Superior temporal gyrus (tissue), 1 donor: ENCODE results near the gene TRIM13.

Source experiments
- DNase-seq: peaks from one replicate; pipeline ENCODE4 v3.0.0-alpha.2; 2016; ENCODE audit errors: extremely low spot score

The TRIM13 gene

GRCh38 chr13:49996161-49996915 is 504 bp upstream of the TRIM13 start:
- DNase-seq, result peak; percentile 81

GRCh38 chr13:49997955-49998354 is 1.1 kb downstream of the TRIM13 start:
- no peak for DNase-seq

- no peak for DNase-seq
Measured at GRCh38 chr13:49998714-49999624, 2.1 kb downstream of the TRIM13 start.

GRCh38 chr13:50001287-50001686 is 4.4 kb downstream of the TRIM13 start:
- DNase-seq, result no peak

- no peak for DNase-seq
Measured at GRCh38 chr13:50006426-50007135, 9.7 kb downstream of the TRIM13 start.

GRCh38 chr13:50011461-50011860 is 14.6 kb downstream of the TRIM13 start:
- DNase-seq, result peak; percentile 83

- DNase-seq, result no peak
Measured at GRCh38 chr13:50012396-50013169, 15.7 kb downstream of the TRIM13 start.

GRCh38 chr13:50014386-50014785 is 17.5 kb downstream of the TRIM13 start:
- no peak for DNase-seq

- no peak for DNase-seq
Measured at GRCh38 chr13:50015258-50015657, 18.4 kb downstream of the TRIM13 start, which contains the start of gene KCNRG. TSS of gene KCNRG (plus strand) at chr13:50015444. CDS start at chr13:50015494, 50 bp downstream.

- no peak for DNase-seq
Measured at GRCh38 chr13:50015750-50016149, 18.9 kb downstream of the TRIM13 start.

- no peak for DNase-seq
Measured at GRCh38 chr13:50016444-50016843, 19.6 kb downstream of the TRIM13 start.

- no peak for DNase-seq
Measured at GRCh38 chr13:50017819-50018218, 21.0 kb downstream of the TRIM13 start.

- no peak for DNase-seq
Measured at GRCh38 chr13:50025436-50025835, 28.6 kb downstream of the TRIM13 start.

- no peak for DNase-seq
Measured at GRCh38 chr13:50026788-50027473, 30.1 kb downstream of the TRIM13 start.

GRCh38 chr13:50030315-50030714 is 33.5 kb downstream of the TRIM13 start:
- DNase-seq, result no peak

GRCh38 chr13:50033725-50034124 is 36.9 kb downstream of the TRIM13 start:
- DNase-seq, result no peak

GRCh38 chr13:50037788-50038187 is 40.9 kb downstream of the TRIM13 start:
- no peak for DNase-seq

GRCh38 chr13:50038266-50038665 is 41.4 kb downstream of the TRIM13 start:
- no peak for DNase-seq

- no peak for DNase-seq
Measured at GRCh38 chr13:50052478-50052877, 55.6 kb downstream of the TRIM13 start.

- no peak for DNase-seq
Measured at GRCh38 chr13:50053844-50054243, 57.0 kb downstream of the TRIM13 start.

- no peak for DNase-seq
Measured at GRCh38 chr13:50055454-50055853, 58.6 kb downstream of the TRIM13 start.
